SH-SY5Y (cell line): ENCODE data around the gene CD82.

Source experiments
- GATA2 ChIP-seq: IDR thresholded peaks from 2 replicates; pipeline ENCODE4 v1.6.1; 2011; ENCODE audit warnings: mild to moderate bottlenecking, low read depth, low read length
- GATA3 ChIP-seq: IDR thresholded peaks from 2 replicates; pipeline ENCODE4 v1.6.1; 2011; ENCODE audit warnings: low read depth, mild to moderate bottlenecking, low read length, moderate library complexity

DNA sequence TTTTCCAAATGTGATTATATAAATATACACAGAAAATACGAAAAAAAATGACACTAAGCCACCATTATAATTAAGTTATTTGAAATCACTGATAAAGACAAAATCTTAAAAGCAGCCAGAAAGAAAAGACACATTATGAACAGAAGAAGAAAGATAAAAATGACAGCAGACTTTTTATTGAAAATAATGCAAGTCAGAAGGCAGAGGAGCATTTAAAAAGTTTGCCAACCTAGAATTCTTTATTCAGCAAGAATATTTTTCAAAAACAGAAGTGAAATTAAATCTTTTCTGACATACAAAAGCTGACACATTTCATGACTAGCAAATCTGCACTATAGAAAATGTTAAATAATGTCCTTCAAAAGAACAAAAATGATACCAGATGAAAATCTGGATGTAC lies 77.8 kb downstream of the CD82 start:
- TF ChIP-seq GATA2, result no peak
- TF ChIP-seq GATA3, result no peak
